GM12878 (cell line): ENCODE data around the gene TCTN1. TPM values are rescaled to one million over a fixed set of nuclear protein-coding genes. Genes with fewer than 3 reads are reported as not detected.
A peak's percentile ranks its signal among the peaks of the same experiment; 100 is the strongest.

Experiments used
- ATF2 ChIP-seq: IDR thresholded peaks from 2 replicates; pipeline ENCODE4 v1.6.1; 2012; ENCODE audit warnings: low read length, inconsistent platforms
- BHLHE40 ChIP-seq, 2 experiments: fragments of 450-650 bp in 1 of 2; IDR thresholded peaks; 2 replicates each; pipeline ENCODE4 v1.6.1; 2011 to 2017; ENCODE audit warnings: low read depth in 2 of 2, borderline replicate concordance in 1 of 2, improper control_type of control experiment in 1 of 2, low read length in 1 of 2, mild to moderate bottlenecking in 1 of 2
- CHD2 ChIP-seq: IDR thresholded peaks from 2 replicates; pipeline ENCODE4 v1.6.1; 2011; ENCODE audit warnings: low read depth, low read length, improper control_type of control experiment, borderline replicate concordance
- CTCF ChIP-seq, 3 experiments: IDR thresholded peaks in 2 of 3; conservative IDR thresholded peaks in 1 of 3; 2 replicates each; pipeline ENCODE4 v1.5.1; 2011; ENCODE audit warnings: low read depth in 3 of 3, low read length in 3 of 3, mild to moderate bottlenecking in 3 of 3, control low read depth in 2 of 3, moderate library complexity in 2 of 3, inconsistent platforms in 1 of 3, mixed read lengths in 1 of 3; ENCODE audit not compliant: control insufficient read depth in 2 of 3, insufficient read depth in 1 of 3; ENCODE audit errors: extremely low read depth in 1 of 3
- KDM1A ChIP-seq: fragments of 200-600 bp; sonication (generic); IDR thresholded peaks from 2 replicates; pipeline ENCODE4 v1.6.1; 2016; ENCODE audit warnings: borderline replicate concordance
- LARP7 ChIP-seq: fragments of 450-650 bp; IDR thresholded peaks from 2 replicates; pipeline ENCODE4 v1.6.1; 2017; ENCODE audit warnings: mild to moderate bottlenecking
- MLLT1 ChIP-seq: fragments of 450-650 bp; IDR thresholded peaks from 2 replicates; pipeline ENCODE4 v1.6.1; 2016; ENCODE audit warnings: mild to moderate bottlenecking
- MTA2 ChIP-seq: fragments of 450-650 bp; IDR thresholded peaks from 2 replicates; pipeline ENCODE4 v1.6.1; 2016; ENCODE audit warnings: low read depth, mild to moderate bottlenecking, moderate library complexity
- NKRF ChIP-seq: fragments of 450-650 bp; conservative IDR thresholded peaks from 2 replicates; pipeline ENCODE4 v1.6.1; 2017; ENCODE audit warnings: mild to moderate bottlenecking, moderate library complexity
- NR2C2 ChIP-seq: IDR thresholded peaks from 2 replicates; pipeline ENCODE4 v1.6.1; 2011; ENCODE audit warnings: borderline replicate concordance, low read depth; ENCODE audit not compliant: control insufficient read depth, insufficient read length
- PAX8 ChIP-seq: fragments of 450-650 bp; IDR thresholded peaks from 2 replicates; pipeline ENCODE4 v1.6.1; 2017; ENCODE audit warnings: mild to moderate bottlenecking, moderate library complexity
- PKNOX1 ChIP-seq: fragments of 450-650 bp; IDR thresholded peaks from 2 replicates; pipeline ENCODE4 v1.6.1; 2016; ENCODE audit warnings: mild to moderate bottlenecking
- SREBF2 ChIP-seq: IDR thresholded peaks from 2 replicates; pipeline ENCODE4 v1.6.1; 2012; ENCODE audit warnings: mild to moderate bottlenecking, low read length
- ZBED1 ChIP-seq: IDR thresholded peaks from 2 replicates; pipeline ENCODE4 v1.6.1; 2016; ENCODE audit warnings: borderline replicate concordance
- ZNF687 ChIP-seq: fragments of 450-650 bp; IDR thresholded peaks from 2 replicates; pipeline ENCODE4 v1.6.1; 2017; ENCODE audit warnings: mild to moderate bottlenecking, moderate library complexity
- polyA plus RNA-seq, 11 experiments: library from polyadenylated mRNA; depleted of rRNA in 4 of 11; unstranded in 6 of 11; stranded (reverse) in 5 of 11; fragments of >200 nt; fragmentation: Nextera tagmentation in 4 of 11; fragmentation: Illumina TruSeq in 1 of 11; extraction: Ambion mirVana in 4 of 11; extraction: Trizol in 1 of 11; gene quantifications; 1 replicate in 1 of 11; 2 replicates in 10 of 11; pipeline versions ENCODE4 v1.2.1 to v1.2.3, GENCODE V29; 2011 to 2016; ENCODE audit warnings: inconsistent platforms in 2 of 11, missing spikeins in 2 of 11, low read depth in 1 of 11
- total RNA-seq, 4 experiments: library from RNA; depleted of rRNA in 3 of 4; stranded (reverse); fragments of >200 nt in 3 of 4; fragmentation: Illumina TruSeq in 1 of 4; extraction: Trizol in 1 of 4; gene quantifications; 2 replicates each; pipeline versions ENCODE4 v1.2.1 to v1.2.3, GENCODE V29; 2013 to 2021

TCTN1 gene
- total and polyA plus RNA-seq, 10 of the 15 experiments (the other 5 are each of a cell fraction or from before 2014, with no cell fraction given): 8.8 to 23.5 (median 15.3) TPM

- TF ChIP-seq NKRF: peak; percentile 18; the same call in 1 of the 2 replicates
- peak; percentile 78; the same call in 1 of the 2 replicates for TF ChIP-seq ATF2
- no peak for TF ChIP-seq CTCF (IDR thresholded peaks at IDR 0.05 in 2 of 3, conservative IDR thresholded peaks at IDR 0.05 in 1 of 3; ENCODE audit: control insufficient read depth in 2 of 3, extremely low read depth in 1 of 3, insufficient read depth in 1 of 3, low read depth in 3 of 3, low read length in 3 of 3)
- no peak for TF ChIP-seq ZBED1
- TF ChIP-seq LARP7: no peak
- TF ChIP-seq KDM1A: no peak
- TF ChIP-seq BHLHE40 (IDR thresholded peaks at IDR 0.05; ENCODE audit: borderline replicate concordance in 1 of 2, low read depth in 2 of 2, low read length in 1 of 2): peak; percentile 98
- peak; percentile 84 for TF ChIP-seq MTA2
- peak; percentile 93 for TF ChIP-seq ZNF687
- TF ChIP-seq PAX8: no peak
- TF ChIP-seq CHD2: no peak; the same call in 1 of the 2 replicates
- peak; percentile 88 for TF ChIP-seq MLLT1
- no peak for TF ChIP-seq SREBF2
- TF ChIP-seq NR2C2: no peak
- peak; percentile 37 for TF ChIP-seq PKNOX1
These were observed 63.4 kb downstream of the TCTN1 start (continued) for GRCh38 chr12:110677206-110677911.
